PC-9 (cell line): ENCODE results near the gene SH2D1B. TPM values are rescaled to one million over a fixed set of nuclear protein-coding genes. Genes with fewer than 3 reads are reported as not detected.

Source experiments
- BruUV-seq: library from RNA; stranded (reverse); fragments of 400-500 nt; replicated peaks from 2 replicates; lab custom pipeline; 2021; lab: Mats Ljungman, UMichigan
- CTCF ChIA-PET: fragments of 300-600 bp; sonication (Branson Sonifier 250); formaldehyde crosslinking; loops from one replicate; lab custom pipeline; 2022; ENCODE audit warnings: antibody characterized with exemption; lab: Charles Lee
- POLR2A ChIA-PET: fragments of 300-600 bp; sonication (Branson Sonifier 250); formaldehyde crosslinking; loops from one replicate; lab custom pipeline; 2022; ENCODE audit warnings: antibody characterized with exemption; ENCODE audit not compliant: unreplicated experiment; lab: Charles Lee
- DNase-seq, 2 experiments: peaks; one replicate each; pipeline versions ENCODE4 v3.0.0 to v3.0.0-alpha.2; 2015 to 2022; ENCODE audit warnings: mixed read lengths in 1 of 2
- H2AFZ ChIP-seq: fragments of 200-600 bp; sonication (generic); 2 replicates; pipeline ENCODE4 v1.8.1; 2017; ENCODE audit warnings: antibody characterized with exemption
- H3F3A ChIP-seq: fragments of 200-600 bp; sonication (generic); 2 replicates; pipeline ENCODE4 v1.8.1; 2017; ENCODE audit warnings: antibody characterized with exemption, mild to moderate bottlenecking, low read depth; ENCODE audit not compliant: insufficient read depth
- H3K27ac ChIP-seq: fragments of 200-600 bp; sonication (generic); 2 replicates; pipeline ENCODE4 v1.6.1; 2016; ENCODE audit warnings: mixed run types
- H3K27me3 ChIP-seq: fragments of 200-600 bp; sonication (generic); 2 replicates; pipeline ENCODE4 v1.6.1; 2016; ENCODE audit warnings: low read depth, mixed run types; ENCODE audit not compliant: insufficient read depth
- H3K36me3 ChIP-seq: fragments of 200-600 bp; sonication (generic); 2 replicates; pipeline ENCODE4 v1.6.1; 2016; ENCODE audit warnings: low read depth, mixed run types
- H3K4me1 ChIP-seq: fragments of 200-600 bp; sonication (generic); replicated peaks from 2 replicates; pipeline ENCODE4 v1.6.1; 2016; ENCODE audit warnings: mixed run types; ENCODE audit not compliant: insufficient read depth
- H3K4me2 ChIP-seq: fragments of 200-600 bp; sonication (generic); 2 replicates; pipeline ENCODE4 v1.6.1; 2017; ENCODE audit warnings: mixed run types
- H3K4me3 ChIP-seq: fragments of 200-600 bp; sonication (generic); 2 replicates; pipeline ENCODE4 v1.6.1; 2016; ENCODE audit warnings: mixed run types
- H3K79me2 ChIP-seq: fragments of 200-600 bp; sonication (generic); 2 replicates; pipeline ENCODE4 v1.6.1; 2017; ENCODE audit warnings: low read depth, mixed run types
- H3K9me2 ChIP-seq: fragments of 200-600 bp; sonication (generic); 2 replicates; pipeline ENCODE4 v1.8.1; 2017; ENCODE audit warnings: mild to moderate bottlenecking; ENCODE audit not compliant: insufficient read depth
- H3K9me3 ChIP-seq: fragments of 200-600 bp; sonication (generic); 2 replicates; pipeline ENCODE4 v1.8.1; 2016; ENCODE audit warnings: low read depth; ENCODE audit not compliant: insufficient read depth
- H4K20me1 ChIP-seq: fragments of 200-600 bp; sonication (generic); 2 replicates; pipeline ENCODE4 v1.8.1; 2017; ENCODE audit not compliant: insufficient read depth
- EZH2 ChIP-seq: fragments of 200-600 bp; sonication (generic); IDR thresholded peaks from 2 replicates; pipeline ENCODE4 v1.8.0; 2017; ENCODE audit warnings: antibody characterized with exemption, low read depth
- intact Hi-C: fragments of 100-400 bp; cut with micrococcal nuclease; formaldehyde crosslinking; loops from one replicate; pipeline ENCODE4 v1.10.0; 2022; ENCODE audit not compliant: unreplicated experiment
- total RNA-seq: library from RNA; stranded (reverse); gene quantifications from 2 replicates; pipeline ENCODE4 v1.2.3, GENCODE V29; 2021
- TF ChIP-seq, protein P1 (sequence below): fragments of 200-600 bp; sonication (generic); conservative IDR thresholded peaks from 2 replicates; pipeline ENCODE4 v1.6.1; 2017; ENCODE audit warnings: mixed run types, antibody characterized with exemption, mild to moderate bottlenecking, moderate library complexity

Gene SH2D1B
- total RNA-seq, 1 experiment from 2014 or later: not detected

DNA sequence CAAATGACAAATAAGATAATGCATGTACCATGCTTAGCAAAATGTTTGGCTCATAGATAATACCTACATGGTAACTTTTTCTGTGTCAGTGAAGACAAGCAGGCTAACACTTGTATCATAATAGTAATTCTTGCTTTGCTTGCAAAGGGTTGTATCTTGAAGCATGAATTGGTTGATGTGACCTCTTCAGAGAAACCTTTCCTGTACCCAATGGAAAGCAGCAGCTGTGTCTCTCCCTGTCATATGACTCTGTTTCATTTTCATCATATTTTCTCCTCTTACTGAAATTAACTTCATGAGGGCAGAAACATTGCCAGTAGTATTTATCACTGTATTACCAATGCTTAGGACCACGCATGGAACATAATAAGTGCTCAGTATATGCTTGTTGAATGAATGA, 4.4 kb downstream of the SH2D1B start:
- ChIA-PET POLR2A (interaction anchor here (0.6 kb wide), 1 partner anchor 154 kb away, joined by 9 read pairs; the partner anchor contains the start of gene UAP1), CTCF (no interaction called here)
- no peaks in the 10 kb centered on the region for H3K27me3 ChIP-seq
- no peaks in the 10 kb centered on the region for H3F3A ChIP-seq
- no peak overlapping the region for H3K4me2 ChIP-seq
- H3K27ac ChIP-seq: no peak overlapping the region
- peaks cover 9% of the 10 kb centered on the region; the same call in 1 of the 2 replicates for H3K4me1 ChIP-seq
- H2AFZ ChIP-seq: no peak overlapping the region
- H3K9me3 ChIP-seq: no peaks in the 10 kb centered on the region; the same call in 1 of the 2 replicates
- intact Hi-C loops: no loop called here
- H3K79me2 ChIP-seq: no peaks in the 10 kb centered on the region
- no TSS peak for BruUV-seq
- no peak for DNase-seq
- no peak for TF ChIP-seq EZH2
- TF ChIP-seq, protein P1, sequence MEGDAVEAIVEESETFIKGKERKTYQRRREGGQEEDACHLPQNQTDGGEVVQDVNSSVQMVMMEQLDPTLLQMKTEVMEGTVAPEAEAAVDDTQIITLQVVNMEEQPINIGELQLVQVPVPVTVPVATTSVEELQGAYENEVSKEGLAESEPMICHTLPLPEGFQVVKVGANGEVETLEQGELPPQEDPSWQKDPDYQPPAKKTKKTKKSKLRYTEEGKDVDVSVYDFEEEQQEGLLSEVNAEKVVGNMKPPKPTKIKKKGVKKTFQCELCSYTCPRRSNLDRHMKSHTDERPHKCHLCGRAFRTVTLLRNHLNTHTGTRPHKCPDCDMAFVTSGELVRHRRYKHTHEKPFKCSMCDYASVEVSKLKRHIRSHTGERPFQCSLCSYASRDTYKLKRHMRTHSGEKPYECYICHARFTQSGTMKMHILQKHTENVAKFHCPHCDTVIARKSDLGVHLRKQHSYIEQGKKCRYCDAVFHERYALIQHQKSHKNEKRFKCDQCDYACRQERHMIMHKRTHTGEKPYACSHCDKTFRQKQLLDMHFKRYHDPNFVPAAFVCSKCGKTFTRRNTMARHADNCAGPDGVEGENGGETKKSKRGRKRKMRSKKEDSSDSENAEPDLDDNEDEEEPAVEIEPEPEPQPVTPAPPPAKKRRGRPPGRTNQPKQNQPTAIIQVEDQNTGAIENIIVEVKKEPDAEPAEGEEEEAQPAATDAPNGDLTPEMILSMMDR: no peak
- no peaks in the 10 kb centered on the region for H4K20me1 ChIP-seq
- H3K36me3 ChIP-seq: no peaks in the 10 kb centered on the region
- no peaks in the 10 kb centered on the region; the same call in 1 of the 2 replicates for H3K9me2 ChIP-seq
- no peak overlapping the region for H3K4me3 ChIP-seq

DNA sequence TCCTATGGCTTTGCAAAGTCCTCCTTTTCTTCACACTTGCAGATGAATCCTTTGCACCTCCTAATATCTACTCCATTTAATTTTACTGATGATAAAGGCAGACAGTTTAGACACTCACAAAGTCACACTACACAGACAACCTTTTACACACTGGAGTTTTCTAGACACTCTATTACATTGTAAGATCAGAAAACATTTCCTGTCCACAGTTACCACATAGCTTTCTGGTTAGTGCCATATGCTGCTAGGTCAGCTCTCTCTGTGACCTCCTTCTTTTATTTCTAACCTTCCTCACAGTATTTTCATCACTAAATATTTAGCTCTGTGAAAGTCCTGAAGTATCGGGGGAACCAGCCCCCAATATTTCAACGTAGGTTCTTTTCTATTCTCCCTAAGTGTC, 5.1 kb downstream of the SH2D1B start:
- no peaks in the 10 kb centered on the region for H3K79me2 ChIP-seq
- BruUV-seq: no TSS peak
- no peaks in the 10 kb centered on the region; the same call in 1 of the 2 replicates for H3K9me2 ChIP-seq
- H3K4me1 ChIP-seq: peaks cover 9% of the 10 kb centered on the region; the same call in 1 of the 2 replicates
- H2AFZ ChIP-seq: no peak overlapping the region
- H3F3A ChIP-seq: no peaks in the 10 kb centered on the region
- CTCF ChIA-PET: no interaction called here
- H3K4me3 ChIP-seq: no peak overlapping the region
- H3K36me3 ChIP-seq: no peaks in the 10 kb centered on the region
- no peak for DNase-seq
- intact Hi-C loops: no loop called here
- POLR2A ChIA-PET: interaction anchor here (0.6 kb wide), 1 partner anchor 17 kb away, joined by 3 read pairs; no protein-coding TSS in a partner anchor
- TF ChIP-seq EZH2: no peak
- TF ChIP-seq, protein P1: no peak
- H3K27me3 ChIP-seq: no peaks in the 10 kb centered on the region
- no peaks in the 10 kb centered on the region; the same call in 1 of the 2 replicates for H3K9me3 ChIP-seq
- no peaks in the 10 kb centered on the region for H4K20me1 ChIP-seq
- H3K4me2 ChIP-seq: no peak overlapping the region
- H3K27ac ChIP-seq: no peak overlapping the region

DNA sequence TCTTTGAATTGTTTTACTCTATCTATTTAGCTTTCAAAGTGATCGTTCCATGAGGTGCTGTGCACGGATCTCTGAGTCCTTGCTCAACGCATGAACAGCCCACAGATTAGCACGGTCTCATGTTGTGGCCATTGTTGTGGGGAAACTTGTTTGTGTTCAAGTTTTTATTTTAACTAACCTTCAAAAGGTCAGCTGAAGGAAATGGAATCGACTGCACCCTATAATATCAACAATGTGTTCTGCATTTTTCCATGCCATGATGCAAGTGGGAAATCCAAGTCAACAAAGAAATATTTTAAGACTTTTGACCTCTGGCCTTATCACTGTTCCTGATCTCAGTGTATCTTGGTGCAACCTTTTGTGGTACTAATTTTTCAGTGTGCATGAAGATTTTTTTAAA, 6.1 kb downstream of the SH2D1B start:
- intact Hi-C loops: no loop called here
- POLR2A ChIA-PET: no interaction called here
- no peak overlapping the region for H2AFZ ChIP-seq
- no peaks in the 10 kb centered on the region for H3F3A ChIP-seq
- no peak overlapping the region for H3K4me3 ChIP-seq
- no peak overlapping the region for H3K27ac ChIP-seq
- H3K9me3 ChIP-seq: no peaks in the 10 kb centered on the region; the same call in 1 of the 2 replicates
- TF ChIP-seq EZH2: no peak
- TF ChIP-seq, protein P1: no peak
- H3K36me3 ChIP-seq: no peaks in the 10 kb centered on the region
- no peaks in the 10 kb centered on the region for H3K27me3 ChIP-seq
- 0 out of 2 replicates have a peak overlapping the region, but pooled peaks have one; percentile 11 for H3K4me2 ChIP-seq
- BruUV-seq: no TSS peak
- no peaks in the 10 kb centered on the region for H3K79me2 ChIP-seq
- DNase-seq: peak in 1 of 2 experiments; percentile 57
- H3K9me2 ChIP-seq: no peaks in the 10 kb centered on the region; the same call in 1 of the 2 replicates
- H4K20me1 ChIP-seq: no peaks in the 10 kb centered on the region
- H3K4me1 ChIP-seq: peaks cover 9% of the 10 kb centered on the region; the same call in 1 of the 2 replicates
- CTCF ChIA-PET: no interaction called here
